AG04450 (cell line): ENCODE results near the gene CCDC40. TPM values are rescaled to one million over a fixed set of nuclear protein-coding genes. Genes with fewer than 3 reads are reported as not detected.
"Not testable (repeated sequence)": the region's sequence is repeated elsewhere in the genome, so short reads cannot be mapped to it uniquely, and the experiment has no call there.

Experiments used
- CTCF ChIA-PET: fragments of 300-600, 350-600 bp; formaldehyde crosslinking; extraction: SDS; loops from one replicate; lab custom pipeline; 2022; ENCODE audit warnings: antibody characterized with exemption, inconsistent platforms; lab: Charles Lee
- POLR2A ChIA-PET: fragments of 350-600 bp; formaldehyde crosslinking; extraction: SDS; loops from one replicate; lab custom pipeline; 2021; ENCODE audit warnings: antibody characterized with exemption, inconsistent platforms; lab: Yijun Ruan, JAX
- DNase-seq: peaks from one replicate; pipeline ENCODE4 v3.0.0-alpha.2; 2011; ENCODE audit warnings: low read depth, low spot score
- H3K27ac ChIP-seq: one replicate; pipeline ENCODE4 v1.5.1; 2012; ENCODE audit warnings: low read depth, low read length, control low read depth
- H3K27me3 ChIP-seq: one replicate; pipeline ENCODE4 v1.6.0; 2012; ENCODE audit warnings: low read length; ENCODE audit not compliant: control insufficient read depth, insufficient read depth
- H3K4me3 ChIP-seq: 2 replicates; pipeline ENCODE4 v1.5.1; 2011; ENCODE audit warnings: mild to moderate bottlenecking, low read depth, low read length, control low read depth
- H3K9me3 ChIP-seq: 2 replicates; pipeline ENCODE4 v1.5.1; 2012; ENCODE audit warnings: low read length; ENCODE audit not compliant: control insufficient read depth, insufficient read depth
- polyA plus RNA-seq: library from polyadenylated mRNA; depleted of rRNA; stranded (reverse); fragments of >200 nt; gene quantifications from 2 replicates; pipeline ENCODE4 v1.2.3, GENCODE V29; 2011
- TF ChIP-seq, protein P1 (sequence below): IDR thresholded peaks from 2 replicates; pipeline ENCODE4 v1.5.1; 2011; ENCODE audit warnings: low read depth, low read length, control low read depth, inconsistent platforms

Gene CCDC40
- polyA plus RNA-seq, 1 experiment = 2.4 TPM

DNA sequence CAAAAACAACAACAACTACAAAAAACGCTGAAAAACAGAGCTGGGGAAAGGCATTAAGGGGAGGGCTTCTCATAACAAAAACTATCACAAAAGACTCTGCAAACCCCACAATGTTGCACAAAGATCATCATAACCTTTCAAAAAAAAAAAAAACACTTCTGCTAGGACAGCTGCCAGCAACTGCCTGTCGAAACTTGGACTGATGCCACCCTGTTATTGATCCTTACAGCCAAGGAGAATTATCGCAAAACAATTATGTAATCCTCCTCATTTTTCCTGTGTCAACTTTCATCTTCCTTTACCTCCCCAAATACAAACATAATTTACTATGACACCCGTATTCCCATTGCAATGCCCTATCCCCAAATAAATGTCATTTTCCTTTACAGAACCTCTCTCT lies 9.3 kb downstream of the CCDC40 start:
- TF ChIP-seq, protein P1, sequence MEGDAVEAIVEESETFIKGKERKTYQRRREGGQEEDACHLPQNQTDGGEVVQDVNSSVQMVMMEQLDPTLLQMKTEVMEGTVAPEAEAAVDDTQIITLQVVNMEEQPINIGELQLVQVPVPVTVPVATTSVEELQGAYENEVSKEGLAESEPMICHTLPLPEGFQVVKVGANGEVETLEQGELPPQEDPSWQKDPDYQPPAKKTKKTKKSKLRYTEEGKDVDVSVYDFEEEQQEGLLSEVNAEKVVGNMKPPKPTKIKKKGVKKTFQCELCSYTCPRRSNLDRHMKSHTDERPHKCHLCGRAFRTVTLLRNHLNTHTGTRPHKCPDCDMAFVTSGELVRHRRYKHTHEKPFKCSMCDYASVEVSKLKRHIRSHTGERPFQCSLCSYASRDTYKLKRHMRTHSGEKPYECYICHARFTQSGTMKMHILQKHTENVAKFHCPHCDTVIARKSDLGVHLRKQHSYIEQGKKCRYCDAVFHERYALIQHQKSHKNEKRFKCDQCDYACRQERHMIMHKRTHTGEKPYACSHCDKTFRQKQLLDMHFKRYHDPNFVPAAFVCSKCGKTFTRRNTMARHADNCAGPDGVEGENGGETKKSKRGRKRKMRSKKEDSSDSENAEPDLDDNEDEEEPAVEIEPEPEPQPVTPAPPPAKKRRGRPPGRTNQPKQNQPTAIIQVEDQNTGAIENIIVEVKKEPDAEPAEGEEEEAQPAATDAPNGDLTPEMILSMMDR = no peak
- H3K9me3 ChIP-seq = no peaks in the 10 kb centered on the region
- H3K27ac ChIP-seq = no peak overlapping the region
- ChIA-PET CTCF (interaction anchor here (0.6 to 1.9 kb wide), 3 partner anchors 37 to 262 kb away, joined by 5 to 6 read pairs (median 5); no protein-coding TSS in a partner anchor), POLR2A (no interaction called here)
- H3K27me3 ChIP-seq = no peaks in the 10 kb centered on the region
- DNase-seq = no peak
- no peak overlapping the region for H3K4me3 ChIP-seq

DNA sequence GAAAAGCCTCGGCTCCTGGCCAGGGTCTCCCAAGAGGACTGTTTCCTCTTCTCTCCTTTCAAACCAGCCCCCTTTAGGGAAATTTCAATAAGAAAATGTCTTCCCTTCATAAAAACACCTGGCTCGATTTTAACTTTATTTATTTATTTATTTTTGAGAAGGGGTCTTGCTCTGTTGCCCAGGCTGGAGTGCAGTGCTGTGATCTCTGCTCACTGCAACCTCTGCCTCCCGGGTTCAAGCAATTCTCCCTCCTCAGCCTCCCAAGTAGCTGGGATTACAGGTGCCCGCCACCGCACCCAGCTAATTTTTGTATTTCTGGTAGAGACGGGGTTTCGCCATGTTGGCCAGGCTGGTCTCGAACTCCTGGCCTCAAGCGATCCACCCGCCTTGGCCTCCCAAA lies 10.3 kb downstream of the CCDC40 start:
- H3K4me3 ChIP-seq, H3K27me3 ChIP-seq, H3K9me3 ChIP-seq, POLR2A ChIA-PET, H3K27ac ChIP-seq, DNase-seq: not testable (repeated sequence)
- CTCF ChIA-PET = interaction anchor here (1.3 kb wide), 1 partner anchor 41 kb away, joined by 6 read pairs; no protein-coding TSS in a partner anchor

DNA sequence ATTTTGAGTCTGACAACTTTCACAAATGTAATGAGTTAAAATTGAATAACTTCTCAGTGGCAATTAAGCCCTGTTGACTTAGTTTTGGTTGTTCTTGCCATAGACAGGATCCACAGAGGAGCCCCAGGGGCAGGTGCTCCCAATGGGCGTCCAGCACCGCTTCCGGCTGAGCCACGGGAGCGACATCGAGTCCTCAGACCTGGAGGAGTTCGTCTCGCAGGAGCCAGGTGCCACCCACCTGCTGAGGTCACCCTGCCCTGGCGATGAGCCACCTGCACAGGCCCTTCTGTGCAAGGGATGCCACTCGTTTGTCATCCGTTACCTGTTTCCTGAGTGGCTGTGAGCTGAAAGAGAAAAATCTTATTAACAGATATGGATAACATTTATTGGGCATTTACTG lies 10.7 kb downstream of the CCDC40 start:
- DNase-seq = no peak
- POLR2A ChIA-PET = no interaction called here
- CTCF ChIA-PET = interaction anchor here (0.6 kb wide), 1 partner anchor 35 kb away, joined by 3 read pairs; no protein-coding TSS in a partner anchor
- Histone ChIP-seq H3K4me3 (no peak overlapping the region), H3K27me3 (no peaks in the 10 kb centered on the region), H3K27ac (no peak overlapping the region), H3K9me3 (no peaks in the 10 kb centered on the region)
- TF ChIP-seq, protein P1 = no peak

DNA sequence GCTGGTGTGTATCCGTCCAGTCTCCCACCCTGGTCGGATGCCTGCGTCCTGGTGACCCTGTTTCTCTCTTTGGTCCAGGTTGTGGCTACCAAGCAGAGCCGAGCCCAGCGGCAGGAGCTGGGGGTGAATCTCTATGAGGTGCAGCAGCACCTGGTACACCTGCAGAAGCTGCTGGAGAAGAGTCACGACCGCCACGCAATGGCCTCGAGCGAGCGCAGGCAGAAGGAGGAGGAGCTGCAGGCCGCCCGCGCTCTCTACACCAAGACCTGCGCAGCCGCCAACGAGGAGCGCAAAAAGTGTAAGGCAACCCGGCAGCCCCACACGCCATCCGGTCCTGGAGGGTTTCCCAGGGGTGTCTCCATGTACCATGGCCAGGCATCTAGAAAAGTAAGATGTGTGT lies 13.5 kb downstream of the CCDC40 start:
- no peak for DNase-seq
- TF ChIP-seq, protein P1 = no peak
- ChIA-PET CTCF (interaction anchor here (1.9 kb wide), 1 partner anchor 52 kb away, joined by 5 read pairs; the partner anchor contains the start of gene GAA), POLR2A (no interaction called here)
- Histone ChIP-seq H3K27ac (no peak overlapping the region), H3K27me3 (no peaks in the 10 kb centered on the region), H3K4me3 (no peak overlapping the region), H3K9me3 (no peaks in the 10 kb centered on the region)

DNA sequence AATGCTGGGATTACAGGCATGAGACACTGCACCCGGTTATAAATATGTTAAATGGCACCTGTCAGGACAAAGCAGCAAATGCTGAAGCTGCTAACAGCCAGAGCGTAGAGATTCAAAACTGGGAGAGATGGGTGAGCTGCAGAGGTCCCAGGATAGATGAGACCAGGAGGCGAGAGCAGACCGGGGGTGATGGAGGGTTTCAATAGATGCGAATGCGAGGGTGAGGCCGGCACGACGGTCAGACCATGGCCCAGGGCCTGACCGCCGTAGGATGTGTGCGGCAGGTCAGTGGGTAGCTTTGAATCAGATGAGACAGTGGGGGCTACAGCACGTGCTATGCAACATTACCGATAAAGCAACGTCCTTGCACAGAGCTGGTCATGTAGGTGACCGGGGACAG lies 14.3 kb downstream of the CCDC40 start:
- TF ChIP-seq, protein P1 = no peak
- CTCF ChIA-PET = no interaction called here
- H3K4me3 ChIP-seq = no peak overlapping the region

DNA sequence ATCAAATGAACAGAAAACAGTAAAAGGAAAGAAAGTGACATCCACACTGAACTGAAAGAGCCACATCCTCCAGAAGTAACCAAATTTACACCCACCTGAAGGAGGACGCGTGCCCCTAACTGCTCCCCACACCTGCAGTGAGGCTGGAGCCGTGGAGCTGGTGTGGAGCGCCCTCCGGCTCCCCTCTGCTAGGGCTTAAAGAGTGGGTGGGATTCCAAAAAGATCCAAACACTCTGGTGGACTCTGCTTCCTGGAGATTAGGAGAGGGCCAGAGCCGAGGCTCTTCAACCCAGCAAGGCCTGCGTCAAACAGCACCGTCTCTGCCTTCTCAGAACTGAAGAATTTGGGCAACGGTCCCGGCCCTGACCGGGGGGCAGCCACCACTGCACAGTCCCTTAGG lies 15.2 kb downstream of the CCDC40 start:
- POLR2A ChIA-PET = no interaction called here
- CTCF ChIA-PET = no interaction called here

More for the DNA sequence above, 14.3 kb downstream of the CCDC40 start:
- POLR2A ChIA-PET = no interaction called here
- H3K9me3 ChIP-seq = no peaks in the 10 kb centered on the region
- no peak for DNase-seq
- H3K27ac ChIP-seq = no peak overlapping the region
- H3K27me3 ChIP-seq = no peaks in the 10 kb centered on the region

More for the DNA sequence above, 15.2 kb downstream of the CCDC40 start:
- TF ChIP-seq, protein P1 = no peak
- Histone ChIP-seq H3K9me3 (no peaks in the 10 kb centered on the region), H3K27me3 (no peaks in the 10 kb centered on the region), H3K27ac (no peak overlapping the region), H3K4me3 (no peak overlapping the region)
- DNase-seq = no peak
